RWPE1 (cell line): ENCODE data around the gene TMEM108.

Experiments used
- CTCF ChIA-PET: fragments of 350-600 bp; sonication (Branson Sonifier 250); formaldehyde crosslinking; extraction: SDS; loops from one replicate; lab custom pipeline; 2021; lab: Yijun Ruan, JAX
- POLR2A ChIA-PET: fragments of 400-600 bp; formaldehyde crosslinking; extraction: SDS; loops from one replicate; lab custom pipeline; 2020; ENCODE audit warnings: antibody characterized with exemption; ENCODE audit not compliant: low non-redundant PET; lab: Yijun Ruan, JAX
- DNase-seq: peaks from one replicate; pipeline ENCODE4 v3.0.0; 2012; ENCODE audit warnings: low spot score
- H3K27ac ChIP-seq: fragments of 450-650 bp; 2 replicates; pipeline ENCODE4 v1.5.1; 2017
- TF ChIP-seq, protein P1 (sequence below): fragments of 450-650 bp; conservative IDR thresholded peaks from 2 replicates; pipeline ENCODE4 v1.5.1; 2017; ENCODE audit warnings: low read depth, mild to moderate bottlenecking

Gene TMEM108

DNA sequence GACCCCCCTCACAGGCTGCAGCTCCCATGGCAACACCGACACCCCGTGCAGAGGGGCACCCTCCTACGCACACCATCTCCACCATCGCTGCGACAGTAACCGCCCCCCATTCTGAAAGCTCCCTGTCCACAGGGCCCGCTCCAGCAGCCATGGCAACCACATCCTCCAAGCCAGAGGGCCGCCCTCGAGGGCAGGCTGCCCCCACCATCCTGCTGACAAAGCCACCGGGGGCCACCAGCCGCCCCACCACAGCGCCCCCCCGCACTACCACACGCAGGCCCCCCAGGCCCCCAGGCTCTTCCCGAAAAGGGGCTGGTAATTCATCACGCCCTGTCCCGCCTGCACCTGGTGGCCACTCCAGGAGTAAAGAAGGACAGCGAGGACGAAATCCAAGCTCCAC lies 341.7 kb downstream of the TMEM108 start:
- no peak overlapping the region for H3K27ac ChIP-seq
- POLR2A ChIA-PET: no interaction called here
- no peak for DNase-seq
- CTCF ChIA-PET: interaction anchor here (0.6 kb wide), 1 partner anchor 13 kb away, joined by 3 read pairs; no protein-coding TSS in a partner anchor
- TF ChIP-seq, protein P1, sequence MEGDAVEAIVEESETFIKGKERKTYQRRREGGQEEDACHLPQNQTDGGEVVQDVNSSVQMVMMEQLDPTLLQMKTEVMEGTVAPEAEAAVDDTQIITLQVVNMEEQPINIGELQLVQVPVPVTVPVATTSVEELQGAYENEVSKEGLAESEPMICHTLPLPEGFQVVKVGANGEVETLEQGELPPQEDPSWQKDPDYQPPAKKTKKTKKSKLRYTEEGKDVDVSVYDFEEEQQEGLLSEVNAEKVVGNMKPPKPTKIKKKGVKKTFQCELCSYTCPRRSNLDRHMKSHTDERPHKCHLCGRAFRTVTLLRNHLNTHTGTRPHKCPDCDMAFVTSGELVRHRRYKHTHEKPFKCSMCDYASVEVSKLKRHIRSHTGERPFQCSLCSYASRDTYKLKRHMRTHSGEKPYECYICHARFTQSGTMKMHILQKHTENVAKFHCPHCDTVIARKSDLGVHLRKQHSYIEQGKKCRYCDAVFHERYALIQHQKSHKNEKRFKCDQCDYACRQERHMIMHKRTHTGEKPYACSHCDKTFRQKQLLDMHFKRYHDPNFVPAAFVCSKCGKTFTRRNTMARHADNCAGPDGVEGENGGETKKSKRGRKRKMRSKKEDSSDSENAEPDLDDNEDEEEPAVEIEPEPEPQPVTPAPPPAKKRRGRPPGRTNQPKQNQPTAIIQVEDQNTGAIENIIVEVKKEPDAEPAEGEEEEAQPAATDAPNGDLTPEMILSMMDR: no peak

DNA sequence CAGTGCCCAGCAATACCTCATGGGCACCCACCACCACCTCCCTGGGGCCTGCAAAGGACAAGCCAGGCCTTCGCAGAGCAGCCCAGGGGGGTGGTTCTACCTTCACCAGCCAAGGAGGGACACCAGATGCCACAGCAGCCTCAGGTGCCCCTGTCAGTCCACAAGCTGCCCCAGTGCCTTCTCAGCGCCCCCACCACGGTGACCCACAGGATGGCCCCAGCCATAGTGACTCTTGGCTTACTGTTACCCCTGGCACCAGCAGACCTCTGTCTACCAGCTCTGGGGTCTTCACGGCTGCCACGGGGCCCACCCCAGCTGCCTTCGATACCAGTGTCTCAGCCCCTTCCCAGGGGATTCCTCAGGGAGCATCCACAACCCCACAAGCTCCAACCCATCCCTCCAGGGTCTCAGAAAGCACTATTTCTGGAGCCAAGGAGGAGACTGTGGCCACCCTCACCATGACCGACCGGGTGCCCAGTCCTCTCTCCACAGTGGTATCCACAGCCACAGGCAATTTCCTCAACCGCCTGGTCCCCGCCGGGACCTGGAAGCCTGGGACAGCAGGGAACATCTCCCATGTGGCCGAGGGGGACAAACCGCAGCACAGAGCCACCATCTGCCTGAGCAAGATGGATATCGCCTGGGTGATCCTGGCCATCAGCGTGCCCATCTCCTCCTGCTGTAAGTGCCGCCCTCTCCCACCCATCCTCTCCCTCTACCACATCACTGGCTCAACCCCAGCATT lies 342.5 kb downstream of the TMEM108 start:
- DNase-seq: no peak
- POLR2A ChIA-PET: no interaction called here
- CTCF ChIA-PET: no interaction called here
- TF ChIP-seq, protein P1: no peak
- H3K27ac ChIP-seq: no peak overlapping the region

DNA sequence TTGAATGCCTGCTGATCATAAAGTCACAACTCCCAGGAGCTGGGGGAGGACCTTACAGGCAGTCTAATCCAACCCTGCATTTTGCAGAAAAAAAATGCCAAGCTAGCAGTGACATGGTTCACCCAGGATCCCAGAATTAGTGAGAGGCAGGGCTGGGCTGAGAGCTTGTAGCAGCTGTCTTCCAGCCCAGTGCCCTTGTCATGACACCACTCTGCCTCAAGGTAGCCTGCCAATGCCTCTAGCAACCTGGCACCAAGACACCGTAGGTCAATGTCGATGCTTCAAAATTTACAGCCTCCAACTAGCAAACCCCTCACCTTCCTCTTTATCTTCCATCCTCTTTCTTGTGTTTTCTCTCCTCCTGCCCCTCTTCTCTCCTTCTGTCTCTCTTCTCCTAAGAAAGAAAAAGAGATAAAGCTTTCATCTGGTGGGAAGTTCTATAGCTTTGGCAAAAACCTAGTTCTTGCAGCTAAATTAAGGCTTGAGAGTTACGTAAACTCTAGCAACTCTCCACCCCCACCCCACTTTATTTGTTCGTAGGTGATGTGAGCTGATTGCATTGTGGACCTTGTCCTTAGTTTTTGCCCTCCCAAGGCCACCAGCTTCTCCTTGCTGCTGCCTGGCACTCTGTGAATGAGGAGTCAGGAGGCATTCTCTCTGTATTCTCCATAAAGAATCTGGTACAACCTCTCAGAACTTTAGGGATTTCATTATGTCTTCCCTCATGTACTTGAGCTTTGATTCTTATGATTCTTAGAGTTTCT lies 343.3 kb downstream of the TMEM108 start:
- CTCF ChIA-PET: interaction anchor here (0.5 to 0.9 kb wide), 4 partner anchors 340 to 1144 kb away, joined by 3 read pairs; no protein-coding TSS in a partner anchor
- POLR2A ChIA-PET: no interaction called here
- no peak for DNase-seq
- TF ChIP-seq, protein P1: no peak
- H3K27ac ChIP-seq: no peak overlapping the region

DNA sequence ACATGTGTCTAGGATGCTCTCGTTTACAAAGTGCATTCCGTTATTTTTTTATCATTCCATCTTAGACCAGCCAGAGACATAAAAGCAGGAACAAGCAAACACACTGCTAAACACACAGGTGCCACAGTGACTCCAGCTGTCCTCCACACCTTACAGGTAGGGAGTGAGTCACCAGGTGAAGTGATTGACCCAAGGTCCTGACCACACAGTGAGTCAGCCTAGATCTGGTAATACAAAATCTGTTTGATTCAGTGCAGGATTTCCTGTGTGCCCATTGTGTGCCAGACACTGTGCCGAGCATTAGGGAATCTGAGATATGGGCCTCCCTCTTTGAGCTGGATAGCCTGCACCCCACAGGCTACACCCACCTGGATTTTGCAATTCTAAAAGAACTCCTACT lies 345.0 kb downstream of the TMEM108 start:
- TF ChIP-seq, protein P1: no peak
- no peak overlapping the region for H3K27ac ChIP-seq
- ChIA-PET CTCF (interaction anchor here (0.6 kb wide), 1 partner anchor 40 kb away, joined by 6 read pairs; no protein-coding TSS in a partner anchor), POLR2A (no interaction called here)
- peak; percentile 75 for DNase-seq

DNA sequence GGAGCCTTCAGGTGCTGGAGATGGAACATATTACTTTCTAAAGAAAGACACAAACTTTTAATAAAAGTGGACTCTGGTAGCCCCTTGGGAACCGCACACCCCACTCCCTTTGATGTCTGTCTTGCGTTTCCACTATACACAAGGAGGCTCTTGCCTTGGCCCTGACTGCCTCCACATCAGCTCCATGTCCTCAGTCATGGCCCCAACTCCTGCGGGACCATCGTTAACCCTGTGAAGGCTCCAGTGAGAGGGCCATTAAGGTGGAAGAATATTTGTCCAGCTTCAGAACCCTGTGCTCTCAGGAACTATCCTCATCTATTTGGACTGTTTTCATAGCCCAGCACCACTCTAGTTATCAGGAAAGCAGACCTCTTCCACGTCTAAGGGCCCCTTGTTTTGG lies 345.6 kb downstream of the TMEM108 start:
- ChIA-PET CTCF (interaction anchor here (0.6 to 1.8 kb wide), 4 partner anchors 342 to 658 kb away, joined by 3 to 9 read pairs (median 4); no protein-coding TSS in a partner anchor), POLR2A (no interaction called here)
- no peak for DNase-seq
- TF ChIP-seq, protein P1: no peak
- H3K27ac ChIP-seq: no peak overlapping the region

DNA sequence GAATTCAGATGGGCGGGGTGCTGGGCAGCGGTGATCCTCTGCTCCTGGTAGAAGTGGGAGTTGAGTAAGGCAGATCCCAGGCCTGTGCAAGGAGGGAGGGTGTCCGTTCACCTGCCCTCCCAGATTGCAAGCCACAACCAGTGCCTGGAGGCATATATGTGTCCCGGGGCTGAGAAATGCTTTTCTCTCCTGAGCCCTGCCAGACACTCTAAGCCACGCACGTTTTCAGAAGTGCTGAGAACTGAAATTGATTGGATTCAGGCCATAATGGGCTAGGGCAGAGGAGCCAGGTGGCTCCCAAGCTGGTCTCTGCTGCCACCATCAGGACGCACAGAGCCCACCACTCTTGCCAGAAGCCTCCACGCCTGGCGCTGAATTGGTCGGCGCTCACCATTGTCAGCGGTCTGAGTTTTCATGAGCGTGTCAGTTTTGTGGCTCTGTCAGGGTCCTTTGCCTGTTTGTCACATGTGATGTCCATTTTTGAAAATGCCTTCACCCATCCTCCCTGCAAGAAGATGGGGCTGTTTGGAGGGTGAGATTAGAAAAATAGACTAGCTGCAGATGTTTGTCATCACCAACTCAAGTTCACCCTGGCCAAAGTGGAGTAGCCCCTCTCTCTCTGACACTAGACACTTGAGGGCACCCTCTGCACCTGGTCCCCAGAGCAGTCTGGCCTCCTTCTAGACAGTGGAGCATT lies 346.3 kb downstream of the TMEM108 start:
- TF ChIP-seq, protein P1: peak; percentile 65
- ChIA-PET CTCF (interaction anchor here (0.6 to 1.8 kb wide), 10 partner anchors 19 to 658 kb away, joined by 3 to 9 read pairs (median 3); no protein-coding TSS in a partner anchor), POLR2A (no interaction called here)
- DNase-seq: peak; percentile 53
- H3K27ac ChIP-seq: no peak overlapping the region
